Lower leg skin (tissue), 3 donors: ENCODE results near the gene DDX55.

Experiments used
- POLR2A ChIP-seq, 2 donors: fragments of 450-650 bp; IDR thresholded peaks; one replicate each; pipeline ENCODE4 v1.6.1; 2016 to 2017; ENCODE audit warnings: antibody characterized with exemption in 2 of 2, mild to moderate bottlenecking in 1 of 2, moderate library complexity in 1 of 2
- TF ChIP-seq, protein P1 (sequence below), 3 donors: fragments of 450-650 bp; IDR thresholded peaks; one replicate each; pipeline ENCODE4 v1.5.1; 2016; ENCODE audit warnings: antibody characterized with exemption in 3 of 3, mild to moderate bottlenecking in 3 of 3, moderate library complexity in 2 of 3

DNA sequence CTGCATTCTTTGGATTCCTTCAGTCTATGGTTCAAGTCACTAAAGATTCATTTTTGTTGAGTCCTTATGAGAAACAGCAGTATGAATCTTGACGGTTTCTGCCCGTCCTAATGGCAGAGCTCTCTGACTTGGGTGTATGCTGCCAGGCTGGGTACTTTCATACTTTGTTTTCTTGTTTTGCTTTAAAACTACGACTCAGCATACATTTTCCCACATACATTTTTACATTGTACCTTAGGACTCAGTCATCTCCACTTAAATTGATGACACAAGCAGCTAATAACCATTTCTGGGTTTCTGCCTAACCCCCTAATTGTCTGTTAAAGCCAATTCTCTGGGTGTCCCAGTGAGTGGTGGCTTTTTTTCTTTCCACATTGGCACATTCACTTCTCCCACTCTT, 4.8 kb upstream of the DDX55 start:
- TF ChIP-seq, protein P1, sequence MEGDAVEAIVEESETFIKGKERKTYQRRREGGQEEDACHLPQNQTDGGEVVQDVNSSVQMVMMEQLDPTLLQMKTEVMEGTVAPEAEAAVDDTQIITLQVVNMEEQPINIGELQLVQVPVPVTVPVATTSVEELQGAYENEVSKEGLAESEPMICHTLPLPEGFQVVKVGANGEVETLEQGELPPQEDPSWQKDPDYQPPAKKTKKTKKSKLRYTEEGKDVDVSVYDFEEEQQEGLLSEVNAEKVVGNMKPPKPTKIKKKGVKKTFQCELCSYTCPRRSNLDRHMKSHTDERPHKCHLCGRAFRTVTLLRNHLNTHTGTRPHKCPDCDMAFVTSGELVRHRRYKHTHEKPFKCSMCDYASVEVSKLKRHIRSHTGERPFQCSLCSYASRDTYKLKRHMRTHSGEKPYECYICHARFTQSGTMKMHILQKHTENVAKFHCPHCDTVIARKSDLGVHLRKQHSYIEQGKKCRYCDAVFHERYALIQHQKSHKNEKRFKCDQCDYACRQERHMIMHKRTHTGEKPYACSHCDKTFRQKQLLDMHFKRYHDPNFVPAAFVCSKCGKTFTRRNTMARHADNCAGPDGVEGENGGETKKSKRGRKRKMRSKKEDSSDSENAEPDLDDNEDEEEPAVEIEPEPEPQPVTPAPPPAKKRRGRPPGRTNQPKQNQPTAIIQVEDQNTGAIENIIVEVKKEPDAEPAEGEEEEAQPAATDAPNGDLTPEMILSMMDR (IDR thresholded peaks at IDR 0.05) = no peak
- TF ChIP-seq POLR2A (IDR thresholded peaks at IDR 0.05) = no peak
